NCI-H2081 (cell line): ENCODE data around the gene PARVB.

Experiments used
- DNase-seq, 2 experiments: peaks; one replicate each; lab custom pipeline; 2025; lab: John Stamatoyannopoulos, UW

The PARVB gene

GRCh38 chr22:44162960-44163359 lies 138.9 kb downstream of the PARVB start:
- no peak for DNase-seq

GRCh38 chr22:44163536-44163935 lies 139.4 kb downstream of the PARVB start:
- DNase-seq, result no peak

- DNase-seq, result no peak
Measured at GRCh38 chr22:44164031-44164430, 139.9 kb downstream of the PARVB start.

- DNase-seq, result no peak
Measured at GRCh38 chr22:44165286-44165874, 141.3 kb downstream of the PARVB start.

- DNase-seq, result no peak
Measured at GRCh38 chr22:44166498-44167276, 142.6 kb downstream of the PARVB start.

GRCh38 chr22:44167501-44167900 lies 143.4 kb downstream of the PARVB start:
- no peak for DNase-seq

- no peak for DNase-seq
Measured at GRCh38 chr22:44168206-44168605, 144.1 kb downstream of the PARVB start.

GRCh38 chr22:44170470-44170869 lies 146.4 kb downstream of the PARVB start:
- DNase-seq, result no peak

- DNase-seq, result no peak
Measured at GRCh38 chr22:44171561-44171960, 147.5 kb downstream of the PARVB start.

GRCh38 chr22:44172370-44173108 lies 148.4 kb downstream of the PARVB start:
- peak; percentile 56 to 83 for DNase-seq

GRCh38 chr22:44173154-44173553 lies 149.1 kb downstream of the PARVB start:
- no peak for DNase-seq

- DNase-seq, result no peak
Measured at GRCh38 chr22:44175676-44176075, 151.6 kb downstream of the PARVB start.

- DNase-seq, result peak in 1 of 2 experiments; percentile 7
Measured at GRCh38 chr22:44179196-44179988, 155.3 kb downstream of the PARVB start.

- DNase-seq, result no peak
Measured at GRCh38 chr22:44179989-44180705, 156.0 kb downstream of the PARVB start.

GRCh38 chr22:44180706-44181032 lies 156.6 kb downstream of the PARVB start, which contains the start of gene PARVG:
PARVG (plus strand) TSS chr22:44180925; CDS start chr22:44183330, 2,405 bp downstream.
- DNase-seq, result no peak

- no peak for DNase-seq
Measured at GRCh38 chr22:44181033-44181911, 157.2 kb downstream of the PARVB start.

GRCh38 chr22:44181912-44182587 lies 157.9 kb downstream of the PARVB start:
- no peak for DNase-seq

GRCh38 chr22:44182588-44183286 lies 158.6 kb downstream of the PARVB start:
- DNase-seq, result no peak

GRCh38 chr22:44183287-44183588 lies 159.1 kb downstream of the PARVB start:
- no peak for DNase-seq
